Right forelimb (tissue), 1 donor: ENCODE data around the gene SLC9C2.
"Not testable (repeated sequence)": the region's sequence is repeated elsewhere in the genome, so short reads cannot be mapped to it uniquely, and the experiment has no call there.

ENCODE experiments used
- DNase-seq: peaks from one replicate; pipeline ENCODE4 v3.0.0-alpha.2; 2018

SLC9C2 gene

DNA sequence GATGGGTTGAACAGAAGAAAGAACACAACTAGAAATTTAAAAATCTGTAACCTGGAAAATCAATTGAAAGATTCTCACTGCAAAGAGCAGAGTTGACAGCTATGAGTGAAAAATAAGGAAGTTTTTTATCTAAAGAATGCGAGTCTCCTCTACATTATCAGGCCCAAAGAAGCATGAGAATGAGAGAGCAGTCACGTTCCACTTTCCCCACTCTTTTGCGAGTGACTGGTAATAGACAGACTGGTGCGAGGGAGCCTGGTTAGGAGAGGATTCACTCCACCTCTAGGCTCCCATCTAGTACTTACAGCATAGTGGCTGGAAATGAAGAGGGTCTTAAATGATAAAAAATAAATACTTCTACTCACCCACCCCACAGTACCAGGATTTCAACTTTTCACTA, 73.8 kb downstream of the SLC9C2 start:
- DNase-seq: no peak

DNA sequence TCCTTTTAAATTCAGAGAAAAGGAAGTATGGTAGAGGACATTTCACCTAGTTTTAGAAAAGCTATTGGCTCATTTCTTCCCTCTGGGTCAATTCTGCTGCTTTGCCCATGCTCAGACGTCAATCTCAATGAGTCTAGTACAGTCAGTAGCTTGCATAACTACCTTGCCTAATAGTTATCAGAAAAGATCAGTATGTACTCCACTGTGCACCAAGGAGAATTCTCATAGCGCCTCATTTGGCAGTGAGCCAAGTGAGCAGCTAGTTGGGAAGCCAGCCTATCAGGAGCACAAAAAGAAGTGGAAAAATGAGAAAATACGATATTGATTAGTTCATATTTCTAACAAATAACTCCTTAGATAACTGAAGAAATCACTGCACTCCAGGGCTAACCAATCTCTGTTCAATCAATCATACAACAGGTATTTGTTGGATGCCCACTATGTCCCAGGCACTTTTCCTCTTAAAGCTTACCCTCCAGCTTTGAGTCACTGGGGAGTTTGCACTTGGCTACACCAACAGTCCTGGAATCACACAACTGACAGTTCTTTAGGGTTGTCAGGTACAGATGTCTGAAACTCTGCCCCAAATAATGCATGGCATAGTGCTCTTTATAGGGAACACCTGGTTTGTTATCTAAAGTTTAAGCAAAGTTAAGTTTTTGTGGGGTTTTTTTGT, 75.6 kb downstream of the SLC9C2 start:
- DNase-seq: no peak

DNA sequence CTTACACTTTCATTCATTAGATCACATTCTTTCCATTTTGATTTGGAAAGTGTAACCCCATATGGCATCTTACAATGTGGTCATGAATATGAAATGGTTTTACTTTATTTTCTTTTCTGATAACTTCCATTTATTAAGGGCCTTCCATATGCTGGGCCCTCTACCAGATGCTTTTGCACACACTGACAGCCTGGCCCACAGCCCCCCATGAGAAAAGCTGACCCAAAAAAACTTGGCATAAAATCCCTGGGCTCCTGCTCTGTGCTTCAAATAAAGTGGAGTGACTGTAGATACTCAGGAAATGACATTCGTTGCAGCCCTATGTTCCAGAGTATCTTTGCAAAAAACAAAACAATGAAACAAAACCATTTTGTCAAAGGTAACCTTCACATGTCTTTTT, 76.9 kb downstream of the SLC9C2 start:
- DNase-seq: no peak

DNA sequence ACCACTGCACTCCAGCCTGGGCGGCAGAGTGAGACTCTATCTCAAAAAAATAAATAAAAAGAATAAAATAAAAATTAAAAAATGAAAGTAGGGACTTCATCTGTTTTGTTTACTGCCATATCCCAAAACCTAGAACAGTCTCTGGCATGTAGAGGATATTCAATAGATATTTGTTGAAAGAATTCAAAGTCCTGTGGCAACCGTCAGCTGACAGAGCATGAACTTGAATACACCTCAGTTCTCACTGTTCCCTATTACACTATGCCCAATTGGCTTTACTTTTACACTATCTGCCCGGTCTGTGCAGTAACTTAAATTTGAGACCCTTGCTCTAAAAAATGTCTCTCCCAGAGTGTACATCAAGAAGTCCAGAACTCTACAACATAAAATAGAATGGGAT, 79.5 kb downstream of the SLC9C2 start:
- no peak for DNase-seq

DNA sequence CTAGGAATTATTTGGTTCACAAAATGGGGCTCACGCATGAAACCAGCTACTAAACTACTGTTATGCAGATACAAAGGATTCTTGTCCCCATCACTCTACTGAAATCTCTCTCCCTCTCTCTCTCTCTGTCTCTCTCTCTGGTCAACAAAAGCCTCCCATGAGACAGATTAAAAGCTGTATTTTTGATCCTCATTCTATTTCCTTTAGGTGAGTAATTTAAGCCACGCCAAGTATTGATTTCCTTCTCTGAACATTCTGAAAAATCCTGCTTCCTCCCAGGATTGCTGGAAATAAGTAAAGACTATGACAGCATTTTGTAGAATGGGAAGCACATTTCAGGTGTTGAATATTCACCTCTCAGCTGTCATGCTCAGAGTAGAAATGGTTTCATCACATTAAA, 82.1 kb downstream of the SLC9C2 start:
- DNase-seq: no peak

DNA sequence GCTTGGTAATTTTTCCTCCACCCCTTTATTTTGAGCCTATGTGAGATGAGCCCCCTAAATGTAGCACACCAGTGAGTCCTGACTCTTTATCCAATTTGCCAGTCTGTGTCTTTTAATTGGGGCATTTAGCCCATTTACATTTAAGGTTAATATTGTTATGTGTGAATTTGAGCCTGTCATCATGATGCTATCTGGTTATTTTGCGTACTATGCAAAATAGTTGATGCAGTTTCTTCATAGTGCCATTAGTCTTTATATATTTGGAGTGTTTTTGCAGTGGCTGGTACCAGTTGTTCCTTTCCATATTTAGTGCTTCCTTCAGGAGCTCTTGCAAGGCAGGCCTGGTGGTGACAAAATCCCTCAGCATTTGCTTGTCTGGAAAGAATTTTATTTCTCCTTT, 88.4 kb downstream of the SLC9C2 start:
- DNase-seq: not testable (repeated sequence)

DNA sequence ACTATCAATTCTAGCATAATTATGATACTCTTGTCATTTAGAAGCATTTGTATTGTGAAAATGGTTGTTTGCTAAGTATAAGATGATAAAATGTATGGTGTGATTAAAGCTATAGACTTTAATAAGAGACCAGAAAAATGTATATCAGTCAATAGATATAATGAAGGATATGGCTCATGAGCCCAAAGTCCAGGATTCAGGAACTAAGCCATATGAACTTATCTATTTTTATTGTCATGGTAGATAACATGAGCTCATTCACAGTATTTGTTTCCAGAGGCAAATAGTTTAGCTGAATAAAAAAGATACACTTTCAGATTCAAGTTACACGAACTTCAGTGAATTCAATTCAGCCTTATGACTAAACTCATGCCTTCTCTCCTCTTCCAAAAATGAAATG, 93.1 kb downstream of the SLC9C2 start:
- no peak for DNase-seq

DNA sequence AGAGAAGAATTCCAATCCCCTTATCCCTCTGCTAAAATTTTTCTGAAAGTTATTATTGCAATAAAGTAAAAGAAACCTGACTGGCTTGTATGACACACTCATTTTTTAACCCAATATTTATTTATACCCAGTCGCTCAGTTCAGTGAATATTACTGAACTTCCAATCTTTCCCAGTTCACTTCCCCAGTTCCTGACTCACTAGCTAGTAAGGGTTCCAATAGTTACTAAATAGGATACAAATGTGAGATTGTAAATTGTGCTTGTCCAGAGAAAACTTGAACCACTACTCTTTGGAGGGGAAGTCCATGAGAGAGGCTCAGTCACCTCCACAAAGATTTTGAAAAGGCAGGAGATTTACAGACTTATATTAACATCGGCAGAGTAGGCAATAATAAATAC, 94.3 kb downstream of the SLC9C2 start:
- no peak for DNase-seq

DNA sequence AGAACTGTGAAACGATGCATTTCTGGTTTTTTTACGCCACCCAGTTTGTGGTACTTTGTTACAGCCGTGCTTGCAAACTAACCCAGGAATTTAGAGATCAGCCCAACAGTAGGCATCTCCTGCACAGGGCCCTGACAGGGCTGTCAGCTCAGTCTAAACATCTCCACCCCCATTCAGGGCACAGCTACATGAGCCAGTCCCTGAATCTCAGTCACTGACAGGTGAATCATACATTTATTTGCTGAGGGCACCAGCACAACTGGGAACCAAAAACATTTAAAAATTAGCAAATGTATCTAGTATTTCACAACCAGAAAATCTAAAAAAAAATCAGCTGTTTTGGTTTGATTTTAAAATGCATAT, 95.0 kb downstream of the SLC9C2 start:
- DNase-seq: no peak

DNA sequence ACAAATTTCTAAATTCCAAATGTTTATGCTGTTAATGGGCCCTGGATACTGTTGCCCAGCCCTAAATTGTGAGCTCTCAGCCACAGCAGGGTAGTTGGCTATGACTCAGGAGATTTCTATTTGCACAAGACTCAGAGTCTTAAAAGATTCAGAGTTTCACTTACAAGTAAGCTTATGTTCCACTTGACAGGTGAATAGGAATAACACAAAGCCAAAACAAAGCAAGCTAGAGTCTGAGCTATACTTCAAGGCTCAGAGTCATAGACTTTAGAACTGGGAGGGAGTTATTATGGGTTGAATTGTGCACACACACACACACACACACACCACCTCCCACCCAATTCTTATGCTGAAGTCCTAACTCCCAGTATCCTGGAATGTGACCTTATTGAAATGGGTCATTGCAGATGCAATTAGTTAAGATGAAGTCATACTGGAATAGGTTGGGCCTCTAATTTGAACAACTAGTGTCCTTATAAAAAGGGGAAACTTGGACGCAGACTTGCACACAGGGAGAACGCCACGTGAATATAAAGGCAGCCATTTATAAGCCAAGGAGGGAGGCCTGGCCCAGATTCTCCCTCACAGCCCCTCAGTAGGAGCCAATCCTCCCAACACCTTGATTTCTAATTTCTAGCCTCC, 95.5 kb downstream of the SLC9C2 start:
- no peak for DNase-seq

DNA sequence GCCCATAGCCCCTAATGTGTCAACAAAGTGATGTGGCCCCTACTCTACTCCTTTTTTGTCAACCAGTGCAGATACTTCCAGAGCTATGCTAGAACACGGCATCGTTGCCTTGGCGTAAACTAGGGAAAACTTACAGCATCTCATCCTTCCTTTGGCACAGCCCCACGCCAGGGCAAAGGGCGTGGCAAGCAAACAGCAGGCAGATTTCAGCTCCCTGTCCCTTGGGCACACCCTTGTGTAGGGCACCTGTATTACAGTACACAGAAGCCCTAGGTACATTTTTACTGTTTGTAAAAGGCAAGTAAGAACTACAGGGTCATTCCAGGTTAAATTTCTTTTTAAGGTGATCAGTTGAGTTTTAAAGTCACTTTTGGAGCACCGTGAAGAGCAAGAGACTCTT, 96.4 kb downstream of the SLC9C2 start:
- no peak for DNase-seq

DNA sequence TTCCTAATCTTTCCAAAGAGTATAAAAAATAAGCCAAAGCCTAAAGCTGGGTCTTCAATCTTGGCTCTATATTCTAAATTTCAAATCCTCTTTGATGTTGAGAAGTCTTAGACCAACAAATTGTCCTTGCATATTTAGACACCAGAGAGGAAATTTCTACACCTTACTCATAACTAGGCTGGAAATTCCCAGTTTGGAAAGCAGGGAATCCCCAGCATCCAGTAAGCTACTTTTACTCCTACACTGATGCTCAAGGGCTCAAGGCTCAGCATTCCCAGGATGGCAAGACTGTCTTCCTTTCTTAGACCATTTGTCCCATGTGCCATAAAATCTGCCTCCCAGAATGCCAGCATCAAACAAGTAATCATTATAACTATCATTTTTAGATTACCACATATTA, 97.5 kb downstream of the SLC9C2 start:
- no peak for DNase-seq

DNA sequence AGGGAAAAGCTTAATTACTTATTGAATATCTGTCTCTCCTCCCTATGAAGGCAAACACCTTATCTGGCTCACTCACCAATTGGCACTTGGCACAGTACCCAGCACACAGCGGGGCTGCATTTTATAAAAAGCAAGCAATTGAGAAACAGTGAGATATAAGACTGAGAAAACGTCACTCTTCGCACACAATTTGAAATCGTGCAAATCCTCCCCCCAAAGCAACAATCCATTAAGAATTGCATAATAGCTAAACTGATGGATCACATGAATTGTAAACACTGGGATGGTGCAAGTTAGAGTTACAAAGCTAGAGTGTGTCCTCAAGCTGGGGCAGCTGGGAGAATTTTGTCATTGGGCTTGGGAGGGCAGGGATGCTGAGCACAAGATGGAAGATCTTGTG, 98.6 kb downstream of the SLC9C2 start:
- no peak for DNase-seq

DNA sequence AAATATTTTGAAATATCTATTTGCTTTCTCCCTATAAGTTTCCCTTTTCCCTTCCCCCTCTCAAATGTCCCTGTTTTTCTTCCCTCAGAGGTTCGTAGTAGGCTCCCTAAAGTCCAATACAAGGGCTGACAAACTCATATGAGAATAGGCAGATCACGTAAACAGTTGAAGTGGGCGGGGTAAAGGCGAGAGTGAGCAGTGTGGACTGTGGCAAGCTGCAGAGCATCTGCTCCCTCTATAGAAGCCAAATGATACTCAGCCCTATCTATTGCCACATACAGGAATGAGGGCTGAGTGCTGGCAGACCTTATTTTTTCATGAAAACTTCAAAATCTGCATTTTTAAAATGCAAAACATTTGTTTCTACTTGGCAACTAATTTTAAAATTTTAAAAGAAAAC, 99.5 kb downstream of the SLC9C2 start:
- no peak for DNase-seq

DNA sequence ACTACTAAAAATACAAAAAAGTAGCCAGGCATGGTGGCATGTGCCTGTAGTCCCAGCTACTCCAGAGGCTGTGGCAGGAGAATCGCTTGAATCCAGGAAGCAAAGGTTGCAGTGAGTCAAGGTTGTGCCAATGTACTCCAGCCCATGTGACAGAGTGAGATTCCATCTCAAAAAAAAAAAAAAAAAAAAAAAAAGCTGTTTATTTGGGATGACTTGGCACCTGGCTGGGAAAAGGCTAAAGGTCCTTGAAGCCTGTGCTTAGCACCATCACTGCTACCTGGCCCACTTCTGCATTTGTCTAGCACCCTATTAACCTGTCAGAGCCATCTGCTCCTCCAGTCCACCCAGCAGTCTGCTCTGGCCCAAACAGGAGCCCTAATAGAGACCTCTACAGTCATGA, 100.8 kb downstream of the SLC9C2 start:
- no peak for DNase-seq

DNA sequence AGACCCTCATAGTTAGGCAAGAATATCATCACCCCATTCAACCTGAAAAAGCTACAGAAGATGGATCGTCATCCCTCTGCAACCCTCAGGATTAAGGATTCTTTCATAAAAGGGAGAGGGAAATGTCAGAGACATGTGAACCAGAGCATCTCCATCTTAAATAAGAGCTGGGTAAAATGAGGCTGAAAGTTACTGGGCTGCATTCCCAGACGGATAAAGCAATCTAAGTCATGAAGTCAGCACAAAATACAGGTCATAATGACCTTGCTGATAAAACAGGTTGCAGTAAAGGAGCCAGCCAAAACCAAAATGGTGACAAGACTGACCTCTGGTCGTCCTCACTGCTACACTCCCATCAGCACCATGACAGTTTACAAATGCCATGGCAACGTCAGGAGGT, 103.1 kb downstream of the SLC9C2 start:
- no peak for DNase-seq

DNA sequence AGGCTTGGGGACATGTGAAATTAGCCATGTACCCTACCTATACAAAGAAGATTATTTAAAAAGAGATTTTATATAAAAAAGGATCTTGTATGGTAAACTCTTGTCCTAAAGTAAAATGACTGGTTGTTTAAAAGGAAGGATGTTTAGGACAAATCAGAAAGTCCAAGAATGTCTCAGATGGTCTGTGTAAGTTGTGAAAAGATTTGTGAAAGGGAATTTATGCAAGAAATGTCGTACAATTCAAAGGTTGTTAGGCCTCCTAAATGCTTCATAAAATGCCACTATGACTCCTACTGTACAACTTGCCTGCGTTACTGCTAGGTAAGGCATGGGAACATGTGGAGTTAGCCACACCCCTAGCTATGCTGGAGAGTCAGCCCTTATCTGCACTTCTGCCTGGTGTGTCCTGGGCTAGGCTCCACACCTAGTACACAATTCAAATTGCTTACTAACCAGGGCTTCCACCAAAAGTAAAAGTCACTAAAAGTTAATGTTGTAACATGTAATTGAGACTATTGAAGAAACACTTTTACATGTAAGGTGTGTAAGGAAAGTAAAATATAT, 106.0 kb downstream of the SLC9C2 start:
- DNase-seq: no peak

DNA sequence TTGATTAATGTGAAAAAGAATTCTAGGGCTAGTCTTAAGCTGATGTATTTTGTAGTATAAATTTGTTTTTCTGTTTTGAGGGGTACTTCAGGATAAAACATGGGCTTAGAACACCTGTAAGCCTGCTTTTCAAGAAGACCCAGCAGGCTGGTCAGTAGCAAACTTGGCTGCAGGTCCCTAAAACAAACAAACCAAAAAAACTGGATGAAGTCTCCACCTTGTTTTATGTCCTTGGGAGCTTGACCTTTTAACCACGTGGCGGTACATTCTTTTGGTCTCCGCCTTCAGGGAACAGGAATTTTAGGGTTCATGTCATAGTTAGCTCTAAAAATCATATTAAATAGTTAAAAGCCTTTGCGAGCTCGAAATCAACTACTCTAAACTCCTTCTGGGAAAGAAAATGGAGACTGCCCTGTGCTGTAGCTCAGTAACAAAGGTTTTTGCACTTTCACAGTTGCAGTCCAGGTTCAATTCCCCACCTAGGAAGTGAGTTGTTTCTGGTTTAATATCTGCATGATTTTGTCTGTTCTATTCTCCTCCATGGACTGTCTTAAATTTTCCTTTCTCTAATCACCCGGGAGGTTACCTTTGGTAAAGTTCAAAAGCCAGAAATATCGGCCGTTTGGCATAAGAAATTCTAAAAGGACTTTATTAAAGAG, 107.1 kb downstream of the SLC9C2 start:
- no peak for DNase-seq

DNA sequence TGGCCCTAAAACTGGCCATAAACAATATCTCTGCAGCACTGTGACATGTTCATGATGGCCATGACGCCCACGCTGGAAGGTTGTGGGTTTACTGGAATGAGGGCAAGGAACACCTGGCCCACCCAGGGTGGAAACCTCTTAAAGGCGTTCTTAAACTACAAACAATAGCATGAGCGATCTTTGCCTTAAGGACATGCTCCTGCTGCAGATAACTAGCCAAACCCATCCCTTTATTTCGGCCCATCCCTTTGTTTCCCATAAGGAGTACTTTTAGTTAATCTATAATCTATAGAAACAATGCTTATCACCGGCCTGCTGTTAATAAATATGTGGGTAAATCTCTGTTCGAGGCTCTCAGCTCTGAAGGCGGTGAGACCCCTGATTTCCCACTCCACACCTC, 109.7 kb downstream of the SLC9C2 start:
- DNase-seq: not testable (repeated sequence)

DNA sequence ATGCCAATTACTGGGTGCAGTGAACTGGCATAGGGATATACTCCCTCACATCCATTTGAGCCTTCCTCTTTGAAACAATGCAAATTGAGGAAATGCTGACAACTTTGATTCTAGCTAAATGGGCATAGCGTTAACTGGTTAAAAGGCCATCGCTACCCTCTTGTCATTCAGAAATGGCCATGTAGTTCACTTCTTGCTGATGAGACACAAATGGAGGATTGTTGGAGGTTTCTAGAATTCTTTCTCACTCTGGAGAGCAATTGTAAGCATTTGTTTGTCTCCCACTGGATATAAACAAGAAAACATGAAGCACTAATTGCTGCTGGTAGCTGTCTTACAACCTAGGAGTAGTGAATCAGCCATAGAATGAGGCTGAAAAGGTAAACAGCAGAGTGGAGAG, 111.4 kb downstream of the SLC9C2 start:
- no peak for DNase-seq

DNA sequence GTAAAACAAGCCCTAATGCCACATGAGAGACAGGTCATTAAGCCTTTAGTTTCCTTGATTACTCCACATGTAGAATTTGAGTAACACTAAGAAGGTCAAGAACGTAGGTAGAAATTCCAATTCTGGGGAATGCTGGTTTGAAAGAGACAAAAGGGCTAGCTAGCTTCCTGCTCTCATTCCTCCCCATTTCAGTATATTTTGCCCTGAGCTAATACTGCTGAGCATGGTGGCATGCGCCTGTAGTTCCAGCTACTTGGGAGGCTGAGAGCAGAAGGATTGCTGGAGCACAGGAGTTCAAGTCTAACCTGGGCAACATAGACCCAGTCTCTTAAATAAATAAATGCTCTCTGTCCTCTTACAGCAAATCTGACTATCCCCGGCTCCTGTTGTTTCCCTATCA, 112.9 kb downstream of the SLC9C2 start:
- DNase-seq: no peak

DNA sequence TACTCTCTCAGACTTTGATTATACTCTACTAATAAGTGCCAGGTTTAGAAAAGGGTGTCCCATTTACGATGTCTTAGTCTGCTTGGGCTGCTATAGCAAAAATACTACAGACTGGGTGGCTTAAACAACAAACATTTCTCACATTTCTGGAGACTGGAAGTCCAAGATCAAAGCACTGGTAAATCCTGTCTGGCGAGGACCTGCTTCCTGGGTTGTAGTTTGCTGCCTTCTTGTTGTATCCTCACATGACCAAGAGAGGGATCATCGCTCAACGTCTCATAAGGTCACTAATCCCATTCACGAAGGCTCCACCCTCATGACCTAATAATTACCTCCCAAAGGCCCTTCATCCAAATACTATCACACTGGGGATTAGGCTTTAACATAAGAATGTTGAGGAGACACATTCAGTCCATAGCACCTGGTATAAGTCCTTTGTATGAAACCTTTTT, 113.7 kb downstream of the SLC9C2 start:
- DNase-seq: no peak

DNA sequence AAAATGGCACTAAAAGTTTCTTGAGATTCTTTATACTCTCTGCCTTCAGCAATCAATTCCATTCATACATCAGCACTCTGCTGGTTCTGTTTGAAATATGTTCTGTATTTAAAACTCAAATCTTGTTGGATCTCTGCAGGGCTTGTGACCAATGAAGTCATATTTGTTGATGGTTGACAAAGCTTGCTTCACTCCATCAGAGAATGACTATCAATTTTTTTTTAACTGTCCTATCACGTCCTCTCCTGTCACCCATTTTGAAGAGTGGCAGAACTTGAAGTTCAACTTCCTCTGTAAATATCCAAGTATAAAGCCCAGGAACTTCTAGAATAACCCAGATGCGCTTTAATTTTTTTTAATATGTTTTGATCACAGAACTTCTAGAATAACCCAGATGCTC, 114.9 kb downstream of the SLC9C2 start:
- no peak for DNase-seq

DNA sequence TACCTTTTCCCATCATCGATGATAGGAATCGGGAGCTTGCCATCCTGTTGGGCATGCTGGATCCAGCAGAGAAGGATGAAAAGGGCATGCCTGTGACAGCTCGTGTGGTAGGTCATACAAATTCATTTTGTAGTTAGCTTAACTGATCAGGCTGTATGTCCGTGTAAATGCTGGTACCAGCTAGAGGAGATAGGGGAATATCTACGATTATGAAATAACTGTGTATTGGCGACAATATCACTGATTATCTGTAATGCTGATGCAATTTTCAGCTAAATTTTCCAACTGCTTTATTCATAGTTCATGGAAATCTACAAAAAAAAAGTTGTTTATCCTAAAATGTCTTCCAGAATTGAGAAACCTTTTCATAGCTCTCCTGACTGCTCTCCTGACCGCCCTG, 117.5 kb downstream of the SLC9C2 start:
- no peak for DNase-seq
